Measurements from ENCODE around the gene NMNAT2. TPM values are rescaled to one million over a fixed set of nuclear protein-coding genes. Genes with fewer than 3 reads are reported as not detected.

Gene NMNAT2
- total RNA-seq, 4 donors from 2014 or later: 0.13 to 0.83 (median 0.66) TPM; not detected in 1

GRCh38 chr1:183215936-183216335 lies 202.2 kb downstream of the NMNAT2 start:
- Histone ChIP-seq H3K27me3 (no peaks in the 10 kb centered on the region), H3K36me3 (no peaks in the 10 kb centered on the region), H3K4me1 (peaks cover 0 to 8% (median 0%) of the 10 kb centered on the region in 4 donors), H3K27ac (no peak overlapping the region), H3K4me3 (no peak overlapping the region), H3K9me3 (no peaks in the 10 kb centered on the region)
- TF ChIP-seq POLR2A (IDR thresholded peaks at IDR 0.05): no peak
- no peak for TF ChIP-seq CTCF (IDR thresholded peaks at IDR 0.05)
- DNase-seq: no peak

GRCh38 chr1:183215076-183215720 lies 203.0 kb downstream of the NMNAT2 start:
- DNase-seq: no peak
- no peaks in the 10 kb centered on the region for H3K27me3 ChIP-seq
- H3K27ac ChIP-seq: no peak overlapping the region
- no peak overlapping the region for H3K4me3 ChIP-seq
- H3K4me1 ChIP-seq: peaks cover 0 to 8% (median 0%) of the 10 kb centered on the region in 4 donors
- H3K9me3 ChIP-seq: no peaks in the 10 kb centered on the region
- no peak for TF ChIP-seq POLR2A (IDR thresholded peaks at IDR 0.05)
- TF ChIP-seq CTCF (IDR thresholded peaks at IDR 0.05): no peak
- no peaks in the 10 kb centered on the region for H3K36me3 ChIP-seq

GRCh38 chr1:183214021-183214970 lies 203.9 kb downstream of the NMNAT2 start:
- DNase-seq: no peak
- Histone ChIP-seq H3K27me3 (no peaks in the 10 kb centered on the region), H3K4me3 (no peak overlapping the region), H3K27ac (no peak overlapping the region), H3K36me3 (no peaks in the 10 kb centered on the region), H3K9me3 (no peaks in the 10 kb centered on the region), H3K4me1 (peaks cover 0 to 8% (median 0%) of the 10 kb centered on the region in 4 donors)
- TF ChIP-seq CTCF (IDR thresholded peaks at IDR 0.05) (no peak), POLR2A (IDR thresholded peaks at IDR 0.05) (no peak)

- Histone ChIP-seq H3K4me3 (no peak overlapping the region), H3K27me3 (no peaks in the 10 kb centered on the region), H3K27ac (no peak overlapping the region), H3K4me1 (no peaks in the 10 kb centered on the region), H3K36me3 (no peaks in the 10 kb centered on the region), H3K9me3 (no peaks in the 10 kb centered on the region)
- DNase-seq: no peak
- no peak for TF ChIP-seq CTCF (IDR thresholded peaks at IDR 0.05)
- no peak for TF ChIP-seq POLR2A (IDR thresholded peaks at IDR 0.05)
These were observed 205.3 kb downstream of the NMNAT2 start for GRCh38 chr1:183212870-183213269.

GRCh38 chr1:183210681-183211080 lies 207.5 kb downstream of the NMNAT2 start:
- no peak for DNase-seq
- TF ChIP-seq CTCF (IDR thresholded peaks at IDR 0.05) (no peak), POLR2A (IDR thresholded peaks at IDR 0.05) (no peak)
- Histone ChIP-seq H3K9me3 (no peaks in the 10 kb centered on the region), H3K36me3 (no peaks in the 10 kb centered on the region), H3K27me3 (no peaks in the 10 kb centered on the region), H3K4me1 (no peaks in the 10 kb centered on the region), H3K27ac (no peak overlapping the region), H3K4me3 (no peak overlapping the region)

Measured in Peyer's patch (tissue), 4 donors.